Stimulated activated CD8-positive, alpha-beta memory T cell treated with anti-CD3 and anti-CD28 coated beads, Interleukin-12 subunit alpha, Interleukin-12 subunit beta, amount 100 ng/mL, for 24 hours (primary cell): ENCODE measurements around the gene SMTNL2.

Experiments
- DNase-seq: peaks from one replicate; pipeline ENCODE4 v3.0.0-alpha.2; 2020; ENCODE audit errors: extremely low read depth

SMTNL2 gene

GRCh38 chr17:4545217-4545951, 38.9 kb upstream of the SMTNL2 start:
- no peak for DNase-seq

- DNase-seq, result no peak
These were observed 37.0 kb upstream of the SMTNL2 start for GRCh38 chr17:4547118-4547906.

- no peak for DNase-seq
These were observed 36.3 kb upstream of the SMTNL2 start for GRCh38 chr17:4548061-4548461.

GRCh38 chr17:4548721-4549531, 35.4 kb upstream of the SMTNL2 start:
- no peak for DNase-seq

- DNase-seq, result no peak
These were observed 34.4 kb upstream of the SMTNL2 start for GRCh38 chr17:4549781-4550533.

- DNase-seq, result no peak
These were observed 33.7 kb upstream of the SMTNL2 start for GRCh38 chr17:4550534-4551039.

GRCh38 chr17:4551141-4551540, 33.2 kb upstream of the SMTNL2 start:
- no peak for DNase-seq

GRCh38 chr17:4551796-4552525, 32.4 kb upstream of the SMTNL2 start:
- no peak for DNase-seq

GRCh38 chr17:4553669-4554068, 30.7 kb upstream of the SMTNL2 start:
- no peak for DNase-seq

GRCh38 chr17:4554441-4554996, 29.8 kb upstream of the SMTNL2 start:
- DNase-seq, result no peak

GRCh38 chr17:4554997-4555799, 29.1 kb upstream of the SMTNL2 start, which contains the start of gene MYBBP1A:
TSS of gene MYBBP1A (minus strand) at chr17:4555384. CDS start at chr17:4555324, 60 bp downstream.
- DNase-seq, result peak; percentile 96

GRCh38 chr17:4555873-4556759, 28.2 kb upstream of the SMTNL2 start:
- DNase-seq, result no peak

GRCh38 chr17:4556996-4557395, 27.3 kb upstream of the SMTNL2 start:
- DNase-seq, result no peak

- DNase-seq, result no peak
These were observed 26.5 kb upstream of the SMTNL2 start for GRCh38 chr17:4557626-4558346.

GRCh38 chr17:4558347-4558971, 25.9 kb upstream of the SMTNL2 start:
- no peak for DNase-seq

- DNase-seq, result no peak
These were observed 25.1 kb upstream of the SMTNL2 start for GRCh38 chr17:4559139-4559791.

- DNase-seq, result no peak
These were observed 24.4 kb upstream of the SMTNL2 start for GRCh38 chr17:4559966-4560365.
